Right lobe of liver (tissue), 6 donors: Measurements from ENCODE around the gene MOB2. TPM values are rescaled to one million over a fixed set of nuclear protein-coding genes. Genes with fewer than 3 reads are reported as not detected.

Source experiments
- ATAC-seq, 4 donors: fragments of 200-7000 bp; cut with Tn5 transposase; one replicate each; pipeline ENCODE4 v1.9.1; 2020; ENCODE audit warnings: mild to moderate bottlenecking in 4 of 4, moderate library complexity in 4 of 4
- DNase-seq, 3 donors: peaks; one replicate each; pipeline ENCODE4 v3.0.0-alpha.2; 2020
- H3K27ac ChIP-seq, 3 donors: fragments of 200-600 bp; one replicate each; pipeline ENCODE4 v1.8.0; 2022
- H3K27me3 ChIP-seq, 2 donors: fragments of 200-600 bp; one replicate each; pipeline ENCODE4 v1.8.0; 2022
- H3K36me3 ChIP-seq, 4 donors: fragments of 200-600 bp; sonication (generic) in 1 of 4; one replicate each; pipeline versions ENCODE4 v1.5.1 to v1.8.0; 2017 to 2022; ENCODE audit warnings: control low read depth in 1 of 4
- H3K4me1 ChIP-seq, 4 donors: fragments of 200-600 bp; sonication (generic) in 1 of 4; one replicate each; pipeline versions ENCODE4 v1.5.1 to v1.8.0; 2017 to 2022; ENCODE audit warnings: control low read depth in 1 of 4
- H3K4me3 ChIP-seq, 3 donors: fragments of 200-600 bp; one replicate each; pipeline ENCODE4 v1.8.0; 2022
- H3K9me3 ChIP-seq, 4 donors: fragments of 200-600 bp; sonication (generic) in 1 of 4; one replicate each; pipeline versions ENCODE4 v1.5.1 to v1.8.0; 2017 to 2022; ENCODE audit warnings: control low read depth in 1 of 4
- CTCF ChIP-seq, 4 donors: fragments of 200-600 bp in 3 of 4; fragments of 450-650 bp in 1 of 4; IDR thresholded peaks; one replicate each; pipeline versions ENCODE4 v1.5.1 to v1.8.0; 2016 to 2022; ENCODE audit warnings: antibody characterized with exemption in 4 of 4, mild to moderate bottlenecking in 2 of 4
- POLR2A ChIP-seq: fragments of 450-650 bp; IDR thresholded peaks from one replicate; pipeline ENCODE4 v1.6.1; 2017; ENCODE audit warnings: antibody characterized with exemption, mild to moderate bottlenecking
- WGBS: methylation state at CpG from one replicate; pipeline ENCODE4 v1.1.6; 2018; ENCODE audit warnings: low coverage, low lambda C conversion rate; ENCODE audit not compliant: insufficient coverage; ENCODE audit errors: missing lambda C conversion rate; 5-methylcytosine and 5-hydroxymethylcytosine counted together
- intact Hi-C, 2 donors: fragments of 100-400 bp; cut with DNase I; formaldehyde crosslinking; loops; one replicate each; pipeline versions ENCODE4 v1.11.2 to v1.14.1; 2022
- total RNA-seq, 6 experiments: library from RNA; depleted of rRNA in 2 of 6; stranded (reverse); fragments of >200 nt in 2 of 6; fragmentation: NEBNext Ultra II Directional in 3 of 6; extraction: Animal tissue kit (Norgen Biotek cat#: 25700) in 3 of 6; gene quantifications; one replicate each; pipeline versions ENCODE4 v1.1.0 to v1.2.4, GENCODE V29; 2016 to 2023
- donor health status: DM: no; HTN: yes; CAD: no.
- donor health status: DM: no; HTN: no; CAD: no.
- donor health status: DM: no; HTN: no; CAD: no.
- donor health status: DM: no; HTN: yes; CAD: no.
- donor health status: DM: no; HTN: yes; CAD: no.

MOB2 gene
- total RNA-seq, 6 experiments from 2014 or later, result 8.5 to 17.0 (median 14.1) TPM

- DNase-seq, result peak in 2 of 3 donors; percentile 22 to 45
- Histone ChIP-seq H3K4me3 (no peak overlapping the region), H3K27me3 (no peaks in the 10 kb centered on the region), H3K9me3 (no peaks in the 10 kb centered on the region), H3K36me3 (peaks cover 0 to 11% (median 4%) of the 10 kb centered on the region in 4 donors), H3K4me1 (peaks cover 0 to 2% (median 0%) of the 10 kb centered on the region in 4 donors), H3K27ac (no peak overlapping the region)
- peak in 2 of 4 donors; percentile 3 for ATAC-seq
- WGBS, result no CpG with 5 or more reads among the region's 16 CpGs
- TF ChIP-seq CTCF (IDR thresholded peaks at IDR 0.05) (no peak), POLR2A (no peak)
- intact Hi-C loops, result no loop called here
Measured at GRCh38 chr11:1481861-1482441, 4.6 kb downstream of the MOB2 start.

- DNase-seq, result no peak
- TF ChIP-seq CTCF (IDR thresholded peaks at IDR 0.05), result no peak
- TF ChIP-seq POLR2A, result no peak
Measured at GRCh38 chr11:1481483-1481825, 5.1 kb downstream of the MOB2 start.

GRCh38 chr11:1480555-1481482 lies 5.8 kb downstream of the MOB2 start:
- peaks cover 0 to 22% (median 6%) of the 10 kb centered on the region in 4 donors for H3K36me3 ChIP-seq

More at GRCh38 chr11:1481483-1481825, 5.1 kb downstream of the MOB2 start:
- Histone ChIP-seq H3K4me3 (no peak overlapping the region), H3K9me3 (no peaks in the 10 kb centered on the region), H3K27me3 (no peaks in the 10 kb centered on the region), H3K36me3 (peaks cover 0 to 16% (median 5%) of the 10 kb centered on the region in 4 donors), H3K27ac (no peak overlapping the region), H3K4me1 (peaks cover 0 to 1% (median 0%) of the 10 kb centered on the region in 4 donors)
- WGBS, result no CpG with 5 or more reads among the region's 2 CpGs
- intact Hi-C loops, result no loop called here
- ATAC-seq, result no peak

GRCh38 chr11:1480191-1480554 lies 6.4 kb downstream of the MOB2 start:
- ATAC-seq, result no peak
- H3K4me3 ChIP-seq, result no peak overlapping the region
- TF ChIP-seq POLR2A (no peak), CTCF (IDR thresholded peaks at IDR 0.05) (no peak)
- WGBS, result no CpG with 5 or more reads among the region's 13 CpGs
- H3K9me3 ChIP-seq, result no peaks in the 10 kb centered on the region
- no peaks in the 10 kb centered on the region for H3K27me3 ChIP-seq
- H3K4me1 ChIP-seq, result no peaks in the 10 kb centered on the region
- DNase-seq, result peak in 2 of 3 donors; percentile 7 to 23
- peaks cover 0 to 27% (median 8%) of the 10 kb centered on the region in 4 donors for H3K36me3 ChIP-seq
- H3K27ac ChIP-seq, result no peak overlapping the region
- intact Hi-C loops, result no loop called here

More at GRCh38 chr11:1480555-1481482, 5.8 kb downstream of the MOB2 start:
- 80% methylated on average over 1 of the region's 36 CpGs for WGBS
- Histone ChIP-seq H3K9me3 (no peaks in the 10 kb centered on the region), H3K4me1 (no peaks in the 10 kb centered on the region), H3K4me3 (no peak overlapping the region), H3K27me3 (no peaks in the 10 kb centered on the region), H3K27ac (no peak overlapping the region)
- ATAC-seq (no peak), DNase-seq (peak in 2 of 3 donors; percentile 16 to 48)
- intact Hi-C loops, result no loop called here
- TF ChIP-seq POLR2A (no peak), CTCF (IDR thresholded peaks at IDR 0.05) (no peak)
